Mammary epithelial cell (primary cell): Measurements from ENCODE around the gene FRY.

Source experiments
- EZH2 ChIP-seq: IDR thresholded peaks from 2 replicates; pipeline ENCODE4 v1.6.1; 2012; ENCODE audit warnings: low read length, inconsistent platforms, borderline replicate concordance
- TF ChIP-seq, protein P1 (sequence below), 2 donors: IDR thresholded peaks in 1 of 2; conservative IDR thresholded peaks in 1 of 2; 2 replicates each; pipeline ENCODE4 v1.5.1; 2011 to 2012; ENCODE audit warnings: inconsistent platforms in 2 of 2, low read length in 2 of 2, mild to moderate bottlenecking in 2 of 2, control low read depth in 1 of 2, low read depth in 1 of 2; ENCODE audit not compliant: insufficient read depth in 1 of 2; ENCODE audit errors: extremely low read depth in 1 of 2

DNA sequence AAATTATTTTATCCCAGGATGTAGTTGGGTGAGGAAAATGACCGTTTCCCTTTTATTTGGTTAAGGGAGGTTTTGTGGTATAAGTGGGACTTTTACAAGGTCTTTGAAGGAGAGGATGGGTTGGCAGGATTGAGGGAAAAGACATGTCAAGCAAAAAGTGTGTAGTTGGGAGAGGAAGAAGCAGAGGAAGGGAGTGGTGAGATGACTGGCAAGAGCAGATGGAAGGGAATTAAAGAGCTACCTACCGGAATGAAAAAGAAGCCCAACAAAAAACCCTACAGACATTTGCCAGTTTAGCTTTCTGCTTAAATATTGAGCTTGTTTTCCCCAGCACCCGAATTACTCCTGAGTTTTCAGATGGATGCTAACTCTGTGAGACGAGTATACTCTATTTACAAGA, 19.6 kb downstream of the FRY start:
- TF ChIP-seq EZH2: no peak
- TF ChIP-seq, protein P1, sequence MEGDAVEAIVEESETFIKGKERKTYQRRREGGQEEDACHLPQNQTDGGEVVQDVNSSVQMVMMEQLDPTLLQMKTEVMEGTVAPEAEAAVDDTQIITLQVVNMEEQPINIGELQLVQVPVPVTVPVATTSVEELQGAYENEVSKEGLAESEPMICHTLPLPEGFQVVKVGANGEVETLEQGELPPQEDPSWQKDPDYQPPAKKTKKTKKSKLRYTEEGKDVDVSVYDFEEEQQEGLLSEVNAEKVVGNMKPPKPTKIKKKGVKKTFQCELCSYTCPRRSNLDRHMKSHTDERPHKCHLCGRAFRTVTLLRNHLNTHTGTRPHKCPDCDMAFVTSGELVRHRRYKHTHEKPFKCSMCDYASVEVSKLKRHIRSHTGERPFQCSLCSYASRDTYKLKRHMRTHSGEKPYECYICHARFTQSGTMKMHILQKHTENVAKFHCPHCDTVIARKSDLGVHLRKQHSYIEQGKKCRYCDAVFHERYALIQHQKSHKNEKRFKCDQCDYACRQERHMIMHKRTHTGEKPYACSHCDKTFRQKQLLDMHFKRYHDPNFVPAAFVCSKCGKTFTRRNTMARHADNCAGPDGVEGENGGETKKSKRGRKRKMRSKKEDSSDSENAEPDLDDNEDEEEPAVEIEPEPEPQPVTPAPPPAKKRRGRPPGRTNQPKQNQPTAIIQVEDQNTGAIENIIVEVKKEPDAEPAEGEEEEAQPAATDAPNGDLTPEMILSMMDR (conservative IDR thresholded peaks at IDR 0.05 in 1 of 2, IDR thresholded peaks at IDR 0.05 in 1 of 2; ENCODE audit: extremely low read depth in 1 of 2, insufficient read depth in 1 of 2, low read depth in 1 of 2, low read length in 2 of 2): no peak
